GM19438 (cell line): ENCODE results near the gene COQ10A.
"Not testable (repeated sequence)": the region's sequence is repeated elsewhere in the genome, so short reads cannot be mapped to it uniquely, and the experiment has no call there.

ENCODE experiments used
- ATAC-seq: cut with Tn5 transposase; IDR thresholded peaks from one replicate; pipeline ENCODE4 v1.9.1; 2021; ENCODE audit warnings: low read depth; ENCODE audit not compliant: unreplicated experiment

The COQ10A gene

DNA sequence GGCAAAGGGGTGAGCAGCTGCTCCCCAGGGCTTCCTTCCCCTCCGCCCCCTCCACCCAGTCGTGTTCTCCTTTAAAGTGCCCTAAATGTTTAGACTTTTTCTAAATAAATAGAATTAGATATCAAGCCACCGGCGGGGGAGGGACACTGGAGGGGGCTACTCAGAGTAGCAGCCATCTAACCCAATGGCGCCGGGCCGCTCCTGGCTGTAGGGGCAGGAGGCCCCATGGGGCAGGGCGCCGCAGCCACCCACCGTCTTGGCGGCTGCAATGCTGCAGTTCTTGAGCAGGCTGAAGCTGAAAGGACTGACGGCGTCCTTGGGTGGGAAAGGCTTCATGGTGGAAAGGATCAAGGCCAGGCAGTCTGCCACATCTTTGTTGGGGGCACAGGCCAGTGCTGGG, 23.8 kb upstream of the COQ10A start:
- ATAC-seq, result no peak

GRCh38 chr12:56243731-56244181, 23.0 kb upstream of the COQ10A start:
- no peak for ATAC-seq

- ATAC-seq, result no peak
Measured at GRCh38 chr12:56244494-56244893, 22.2 kb upstream of the COQ10A start.

DNA sequence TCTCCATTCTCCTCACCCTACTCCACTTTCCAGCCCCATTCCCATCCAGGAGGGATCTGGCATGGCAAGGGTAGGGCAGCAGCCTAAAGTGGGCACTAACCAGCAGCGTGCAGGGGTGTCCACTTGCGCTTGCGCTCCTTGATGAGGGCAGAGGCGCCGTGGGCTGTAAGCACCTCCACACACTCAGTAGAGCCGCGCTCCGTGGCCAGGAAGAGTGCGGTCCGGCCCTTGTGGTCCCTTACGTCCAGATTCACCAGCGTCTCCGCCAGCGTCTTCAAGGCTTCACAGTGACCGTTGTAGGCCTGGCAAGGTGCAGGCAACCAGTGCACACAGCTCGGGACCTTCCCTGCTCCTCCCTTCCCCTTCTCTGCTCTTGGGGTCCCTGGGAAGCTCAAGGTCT, 18.8 kb upstream of the COQ10A start:
- ATAC-seq, result no peak

- ATAC-seq, result no peak
Measured at GRCh38 chr12:56248711-56249110, 18.0 kb upstream of the COQ10A start.

DNA sequence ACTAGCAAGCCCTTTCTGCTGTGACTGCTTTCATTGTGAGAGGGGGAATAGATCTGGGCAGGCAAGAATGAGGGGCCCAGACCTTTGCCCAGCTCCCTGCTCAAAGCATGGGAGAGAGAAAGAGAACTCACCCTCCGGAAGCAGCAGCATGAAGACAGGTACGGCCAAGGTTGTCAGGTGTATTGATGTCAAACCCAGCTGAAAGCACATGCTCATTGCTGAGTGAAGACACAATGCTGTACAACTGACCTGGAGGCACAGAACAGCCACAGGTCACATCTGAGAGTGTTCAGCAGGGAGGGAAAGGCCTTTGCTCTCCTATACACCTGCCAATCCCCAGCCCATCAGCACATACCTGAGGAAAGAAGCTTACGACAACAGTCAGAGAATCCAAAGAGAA, 14.1 kb upstream of the COQ10A start:
- no peak for ATAC-seq

DNA sequence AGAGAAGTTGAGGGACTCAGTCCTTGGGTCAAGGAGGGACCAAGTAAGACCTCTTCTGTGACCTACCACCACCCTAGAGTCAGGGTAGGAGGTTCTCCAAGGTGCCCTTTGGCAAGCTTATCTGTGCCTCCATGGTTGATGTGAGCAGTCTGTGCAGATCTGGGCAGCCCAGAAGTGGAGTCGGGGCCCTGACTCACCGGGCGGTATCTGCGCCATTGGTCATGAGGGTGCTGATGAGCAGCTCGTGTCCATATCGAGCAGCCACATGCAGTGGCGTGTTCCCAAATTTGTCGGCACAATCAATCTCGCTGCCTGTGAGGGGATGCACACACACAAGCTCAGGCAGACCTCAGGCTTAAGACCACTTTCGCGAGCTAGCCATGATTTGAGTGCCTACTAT, 13.7 kb upstream of the COQ10A start:
- no peak for ATAC-seq

DNA sequence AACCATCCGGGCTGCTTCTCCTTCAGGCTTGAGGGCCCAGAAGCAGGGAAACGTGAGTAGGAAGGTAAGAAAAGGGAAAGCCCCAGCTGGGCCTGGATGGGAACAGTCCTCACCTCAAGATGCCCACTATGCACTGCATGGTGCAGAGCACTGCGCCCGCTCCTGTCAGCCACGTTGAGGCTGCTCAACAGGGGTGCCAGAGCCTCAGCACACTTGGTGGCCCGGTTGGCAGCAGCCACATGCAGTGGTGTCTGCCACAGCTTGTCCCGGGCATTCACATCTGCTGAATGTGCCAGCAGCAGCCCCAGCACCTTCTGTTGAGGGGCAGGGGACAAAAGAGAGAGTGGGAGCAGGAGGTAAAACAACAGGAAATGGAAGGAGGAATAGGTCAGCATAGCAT, 11.1 kb upstream of the COQ10A start:
- no peak for ATAC-seq

DNA sequence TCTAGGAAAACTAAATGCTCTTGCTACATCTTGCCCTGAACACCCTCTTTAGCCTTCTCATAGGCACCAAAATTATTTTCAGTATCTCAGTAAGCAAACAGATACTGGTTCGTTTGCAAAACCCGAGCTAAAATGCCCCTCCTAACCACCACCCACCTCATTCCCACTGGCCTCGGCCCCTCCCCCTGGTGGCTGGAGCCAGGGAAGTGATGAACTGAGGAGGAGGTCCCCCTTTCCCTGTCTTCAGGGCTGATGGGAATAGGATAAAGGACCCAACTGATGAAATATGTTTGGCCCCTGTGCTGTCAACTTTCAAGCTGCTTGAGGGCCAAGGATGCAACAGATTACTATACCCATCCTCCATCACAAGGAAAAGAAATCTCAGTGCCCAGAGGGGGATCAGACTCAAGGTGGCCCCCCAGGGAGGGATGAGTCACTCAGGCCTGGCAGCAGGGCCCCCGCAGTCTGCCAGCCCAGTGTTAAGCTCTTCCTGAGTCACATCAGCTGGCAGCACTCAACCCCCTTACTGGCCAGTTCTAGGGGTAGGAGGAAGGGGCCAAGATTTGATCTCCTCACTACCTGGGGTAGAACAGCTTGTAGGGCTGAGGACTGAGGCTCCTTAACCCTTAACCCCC, 10.3 kb upstream of the COQ10A start:
- ATAC-seq, result no peak

DNA sequence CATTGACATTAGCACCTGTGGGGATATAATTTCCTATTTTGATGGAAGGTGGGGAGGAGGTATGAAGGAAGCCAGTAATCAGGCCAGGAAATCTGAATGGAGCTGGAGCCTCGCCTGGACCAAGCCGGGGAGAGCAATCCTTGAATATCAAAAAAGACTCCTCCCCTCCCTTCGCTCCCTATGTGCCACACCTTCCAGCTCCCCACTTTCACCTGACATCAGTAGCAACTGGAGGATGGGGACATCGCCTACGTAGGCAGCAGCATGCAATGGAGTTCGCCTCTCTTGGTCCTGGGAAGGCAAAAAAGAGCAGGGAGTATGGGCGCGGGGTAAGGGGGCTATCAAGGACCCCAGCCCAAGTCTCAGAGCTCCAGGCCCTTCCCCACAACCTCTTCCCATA, 9.7 kb upstream of the COQ10A start:
- ATAC-seq, result no peak

- ATAC-seq, result no peak
Measured at GRCh38 chr12:56257491-56258067, 9.2 kb upstream of the COQ10A start.

DNA sequence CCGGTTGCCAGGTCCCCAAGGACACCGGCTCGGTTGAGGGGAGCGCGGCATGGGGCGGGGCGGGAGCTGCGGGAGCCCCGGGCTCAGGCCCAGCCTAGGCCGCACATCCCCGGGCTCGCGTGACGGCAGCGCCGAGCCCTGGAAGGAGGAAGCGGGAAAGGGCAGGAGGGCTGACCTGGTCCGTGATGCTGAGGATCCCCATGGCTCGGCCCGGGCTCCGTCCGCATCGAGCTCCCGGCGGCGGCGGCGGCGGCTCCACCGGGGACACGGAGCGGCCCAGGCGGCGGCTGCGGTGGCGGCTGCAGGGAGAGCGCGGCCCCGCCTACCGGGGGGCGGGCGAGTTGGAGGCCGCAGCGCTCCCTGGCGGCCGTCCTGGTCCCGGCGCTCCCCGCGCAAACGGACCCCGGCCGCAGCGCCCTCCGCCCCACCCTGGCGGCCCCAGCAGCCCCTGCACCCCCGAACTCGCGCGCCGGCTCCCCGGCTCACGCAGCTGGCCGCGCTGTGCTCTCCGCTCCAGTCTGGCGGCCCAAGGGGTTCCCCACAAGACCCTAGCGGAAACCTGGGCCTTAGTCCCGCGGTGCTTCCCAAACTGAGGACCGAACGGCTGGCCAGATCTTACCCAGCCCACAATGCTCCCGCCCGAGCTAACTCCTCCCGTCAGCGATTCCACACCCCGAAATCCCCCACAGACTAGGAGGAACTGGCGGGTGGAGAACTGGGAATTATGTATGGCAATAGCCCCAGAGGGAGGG, 8.5 kb upstream of the COQ10A start, which contains the start of gene ANKRD52:
ANKRD52 (minus strand) TSS at position 317 of the 752 bp plus-strand sequence; CDS start at position 202, 115 bp downstream.
- peak; percentile 89 for ATAC-seq

GRCh38 chr12:56258820-56259183, 7.9 kb upstream of the COQ10A start:
- no peak for ATAC-seq

DNA sequence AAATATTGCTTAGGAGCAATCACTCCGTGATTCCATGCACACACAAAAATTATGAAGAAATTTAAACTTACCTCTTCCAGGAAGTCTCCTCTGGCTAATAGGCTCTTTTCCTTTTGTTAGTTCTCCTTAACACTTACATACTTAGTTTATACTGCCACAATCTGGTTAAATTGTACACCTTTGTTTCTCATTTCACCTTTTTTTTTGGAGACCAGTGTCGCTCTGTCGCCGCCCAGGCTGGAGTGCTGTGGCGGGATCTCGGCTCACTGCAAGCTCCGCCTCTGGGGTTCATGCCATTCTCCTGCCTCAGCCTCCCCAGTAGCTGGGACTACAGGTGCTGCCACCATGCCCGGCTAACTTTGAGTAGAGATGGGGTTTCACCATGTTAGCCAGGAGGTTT, 6.4 kb upstream of the COQ10A start:
- ATAC-seq, result no peak

- no peak for ATAC-seq
Measured at GRCh38 chr12:56260921-56261320, 5.8 kb upstream of the COQ10A start.

- ATAC-seq, result no peak
Measured at GRCh38 chr12:56261503-56262232, 5.1 kb upstream of the COQ10A start.

- not testable (repeated sequence) for ATAC-seq
Measured at GRCh38 chr12:56262955-56263354, 3.8 kb upstream of the COQ10A start.

DNA sequence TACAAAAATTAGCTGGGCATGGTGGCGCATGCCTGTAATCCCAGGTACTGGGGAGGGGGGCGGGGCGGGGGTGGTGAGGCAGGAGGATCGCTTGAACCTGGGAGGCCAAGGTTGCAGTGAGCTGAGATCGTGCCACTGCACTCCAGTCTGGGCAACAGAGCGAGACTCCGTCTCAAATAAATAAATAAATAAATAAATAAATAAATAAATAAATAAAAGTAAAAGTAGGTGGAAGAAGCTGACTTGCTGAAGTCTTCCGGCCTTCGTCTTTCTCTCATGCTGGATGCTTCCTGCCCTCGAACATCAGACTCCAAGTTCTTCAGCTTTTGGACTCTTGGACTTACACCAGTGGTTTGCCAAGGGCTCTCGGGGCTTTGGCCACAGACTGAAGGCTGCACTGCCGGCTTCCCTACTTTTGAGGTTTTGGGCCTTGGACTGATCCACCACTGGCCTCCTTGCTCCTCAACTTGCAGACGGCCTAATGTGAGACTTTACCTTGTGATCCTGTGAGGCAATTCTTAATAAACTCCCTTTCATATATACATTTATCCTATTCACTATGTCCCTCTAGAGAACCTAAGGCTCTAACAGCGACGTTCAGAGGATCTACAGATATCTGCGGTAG, 562 bp upstream of the COQ10A start:
- not testable (repeated sequence) for ATAC-seq

DNA sequence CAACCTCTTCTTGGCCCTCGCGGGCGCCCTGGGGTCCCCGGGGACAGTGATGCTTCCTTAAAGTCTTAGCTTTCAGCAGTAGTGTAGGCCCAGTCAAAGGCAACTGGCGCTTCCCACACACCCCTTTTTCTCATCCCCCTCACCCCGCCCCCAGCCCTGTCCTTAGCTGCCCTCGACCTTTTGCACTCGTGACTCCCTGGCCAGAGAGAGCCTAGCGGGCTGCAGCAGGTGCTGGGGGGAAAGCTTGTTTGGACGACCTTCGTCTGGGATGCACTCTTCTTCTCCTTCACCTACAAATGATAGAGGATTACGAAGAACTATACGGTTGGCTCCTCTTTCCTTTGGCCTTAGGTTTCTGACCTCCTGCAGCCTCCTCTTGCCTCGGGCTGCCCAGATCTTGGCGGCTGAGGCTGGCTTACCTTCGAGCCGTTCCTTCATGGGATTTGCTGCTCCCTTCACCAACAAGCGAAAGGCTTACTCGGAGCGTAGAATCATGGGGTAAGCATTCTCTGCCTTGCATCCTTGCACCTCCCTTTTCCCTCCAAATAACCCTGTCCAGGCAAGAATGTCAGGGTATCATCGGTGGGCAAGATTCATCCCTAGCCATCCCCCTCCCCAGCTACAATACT, 815 bp downstream of the COQ10A start:
- ATAC-seq, result peak; percentile 3

- ATAC-seq, result no peak
Measured at GRCh38 chr12:56271031-56271430, 4.3 kb downstream of the COQ10A start.
